Stimulated activated naive CD4-positive, alpha-beta T cell (primary cell): ENCODE results near the gene PAQR4.

Experiments used
- DNase-seq, 6 experiments: peaks; one replicate each; lab custom pipeline; 2025; lab: John Stamatoyannopoulos, UW

PAQR4 gene

DNA sequence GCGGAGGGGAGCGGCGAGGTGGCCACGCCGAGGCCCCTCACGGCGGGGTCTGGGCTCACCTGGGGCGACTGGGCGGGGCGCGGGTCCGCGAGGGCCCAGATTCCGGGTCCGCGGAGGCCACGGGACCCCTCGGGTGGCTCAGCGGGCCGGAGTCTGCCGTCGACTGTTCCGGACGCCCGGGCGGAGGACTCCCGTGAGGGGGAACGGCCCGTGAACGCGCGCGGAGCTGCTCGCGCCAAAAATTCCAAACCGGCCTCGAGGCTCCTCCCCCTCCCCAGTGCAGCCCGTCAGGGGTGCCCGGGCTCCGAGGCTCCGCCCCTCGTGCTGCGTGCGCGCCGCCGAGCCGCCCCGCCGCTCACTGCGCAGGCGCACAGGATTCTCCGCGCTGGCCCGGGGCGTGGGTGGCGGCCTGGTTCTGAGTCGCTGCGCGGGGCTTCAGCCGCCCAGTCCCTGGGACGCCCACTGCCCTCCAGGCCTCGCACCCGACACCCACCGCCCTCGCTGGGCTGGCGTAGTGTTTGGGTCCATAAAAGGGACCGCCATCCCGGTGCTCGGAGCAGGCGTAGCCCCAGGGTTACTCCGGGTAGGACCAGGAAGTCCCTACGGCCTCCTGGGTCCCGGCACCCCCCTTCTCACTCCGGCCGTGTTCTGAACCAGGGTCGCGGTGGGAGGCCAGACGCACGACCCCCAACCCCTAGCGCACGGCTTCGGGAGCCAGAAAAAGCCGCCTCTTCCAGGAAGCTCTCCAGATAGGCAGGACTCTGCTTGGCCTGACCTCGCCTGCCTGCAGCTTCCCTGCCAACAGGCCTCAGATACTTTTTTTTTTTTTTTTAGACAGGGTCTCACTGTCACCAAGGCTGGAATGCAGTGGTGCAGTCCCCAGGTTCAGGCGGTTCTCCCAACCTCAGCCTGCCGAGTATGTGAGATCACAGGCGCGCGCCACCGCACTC, 11.4 kb downstream of the PAQR4 start, which contains the start of gene PKMYT1:
PKMYT1 (minus strand) TSS at position 220 of the 950 bp plus-strand sequence. CDS start 789 bp downstream, outside the sequence.
- DNase-seq, result peak; percentile 83 to 94 (median 90)

DNA sequence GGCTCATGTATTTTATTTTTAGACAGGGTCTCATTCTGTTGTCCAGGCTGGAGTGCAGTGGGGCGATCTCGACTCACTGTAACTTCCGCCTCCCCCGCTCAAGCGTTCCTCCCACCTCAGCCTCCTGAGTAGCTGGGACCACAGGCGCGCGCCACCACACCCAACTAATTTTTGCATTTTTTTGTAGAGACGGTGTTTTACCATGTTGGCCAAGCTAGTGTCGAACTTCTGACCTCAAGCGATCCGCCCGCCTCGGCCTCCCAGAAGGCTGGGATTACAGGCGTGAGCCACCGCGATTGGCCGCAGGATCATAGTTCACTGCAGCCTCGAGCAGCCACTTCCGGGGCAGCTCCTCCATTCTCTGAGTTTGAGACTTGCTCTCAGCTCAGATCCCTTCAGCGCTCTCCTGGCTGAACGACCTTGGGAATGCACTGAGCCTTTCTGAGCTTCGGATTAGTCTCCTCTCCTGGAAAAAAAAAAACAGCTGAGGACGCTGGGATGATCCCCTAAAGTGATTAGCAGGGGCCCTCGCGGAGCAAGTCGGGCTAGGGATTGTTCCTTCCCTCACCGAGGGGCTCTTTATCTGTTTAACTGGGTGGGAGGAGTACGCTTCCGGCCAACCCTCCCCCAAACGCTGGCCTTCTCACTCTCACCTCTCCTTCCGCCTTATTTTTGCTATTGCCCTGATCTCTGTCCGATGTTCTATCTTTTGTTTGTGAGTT, 12.2 kb downstream of the PAQR4 start:
- DNase-seq, result no peak

DNA sequence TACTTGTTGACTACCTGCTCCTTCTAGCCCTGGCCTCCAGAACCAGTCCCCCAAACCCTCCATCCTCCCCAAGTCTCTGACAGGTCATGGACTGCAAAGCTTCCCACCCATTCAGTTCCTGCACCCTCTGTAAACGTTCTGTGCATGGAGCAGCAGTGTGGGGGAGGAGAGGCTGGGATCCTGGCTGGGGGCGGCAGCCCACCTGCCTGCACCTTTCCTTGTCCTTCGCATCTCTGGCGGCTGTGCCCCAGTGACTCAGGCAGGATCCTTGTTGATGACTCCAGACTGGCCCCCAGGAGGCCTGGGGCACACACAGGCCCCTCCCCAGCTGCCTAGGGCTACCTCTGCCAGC, 12.7 kb downstream of the PAQR4 start:
- DNase-seq, result no peak

DNA sequence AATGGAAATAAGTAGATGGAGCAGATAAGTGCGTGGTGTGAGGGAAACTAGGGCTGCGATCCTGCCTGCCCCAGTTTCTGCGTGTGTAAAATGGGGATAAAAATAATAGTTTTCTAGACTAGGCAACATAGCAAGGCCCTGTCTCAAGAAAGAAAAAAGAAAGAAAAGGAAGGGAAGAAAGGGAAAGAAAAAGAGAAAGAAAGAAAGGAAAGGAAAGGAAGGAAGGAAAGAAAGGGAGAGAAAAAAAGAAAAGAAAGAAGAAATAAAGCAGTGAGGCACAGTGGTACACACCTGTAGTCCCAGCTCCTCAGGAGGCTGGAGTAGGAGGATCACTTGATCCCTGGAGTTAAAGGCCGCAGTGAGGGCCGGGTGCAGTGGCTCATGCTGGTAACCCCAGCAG, 13.3 kb downstream of the PAQR4 start:
- no peak for DNase-seq

DNA sequence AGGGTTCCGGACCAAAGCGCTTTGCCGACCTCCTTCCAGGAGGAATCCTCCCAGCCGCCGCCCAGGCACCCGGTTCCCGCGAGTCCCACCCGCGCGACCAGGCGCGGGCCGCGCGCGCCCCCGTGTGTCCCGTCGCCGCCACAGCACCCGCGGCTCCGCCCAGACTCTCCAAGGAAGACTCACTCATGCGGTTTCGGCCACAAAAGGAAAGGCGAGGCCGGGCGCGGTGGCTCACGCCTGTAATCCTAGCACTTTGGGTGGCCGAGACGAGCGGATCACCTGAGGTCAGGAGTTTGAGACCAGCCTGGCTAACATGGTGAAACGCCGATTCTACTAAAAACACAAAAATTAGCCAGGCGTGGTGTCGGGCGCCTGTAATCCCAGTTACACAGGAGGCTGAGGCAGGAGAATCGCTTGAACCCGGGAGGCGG, 14.6 kb downstream of the PAQR4 start:
- DNase-seq, result peak in 5 of 6 experiments; percentile 21 to 60 (median 51)

DNA sequence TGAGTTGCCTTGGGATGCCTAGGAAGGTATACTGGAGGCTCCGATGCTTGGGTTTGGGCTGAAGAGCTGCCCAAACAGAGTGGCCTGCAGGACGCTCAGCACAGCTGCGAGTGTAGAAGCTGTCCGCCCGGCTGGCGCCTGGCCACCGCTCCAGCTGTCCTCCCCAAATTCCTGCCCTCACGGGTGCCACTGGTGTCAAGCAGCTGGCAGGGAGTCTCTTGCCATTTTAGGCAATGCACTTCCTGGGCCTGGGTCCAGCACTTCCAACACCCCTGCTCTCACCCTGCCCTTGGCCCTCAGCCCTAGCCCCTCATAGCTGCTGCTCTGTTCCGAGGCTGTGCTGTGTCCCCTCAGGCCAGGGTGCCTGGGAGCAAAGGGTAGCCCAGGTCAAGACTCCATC, 16.3 kb downstream of the PAQR4 start:
- DNase-seq, result no peak

DNA sequence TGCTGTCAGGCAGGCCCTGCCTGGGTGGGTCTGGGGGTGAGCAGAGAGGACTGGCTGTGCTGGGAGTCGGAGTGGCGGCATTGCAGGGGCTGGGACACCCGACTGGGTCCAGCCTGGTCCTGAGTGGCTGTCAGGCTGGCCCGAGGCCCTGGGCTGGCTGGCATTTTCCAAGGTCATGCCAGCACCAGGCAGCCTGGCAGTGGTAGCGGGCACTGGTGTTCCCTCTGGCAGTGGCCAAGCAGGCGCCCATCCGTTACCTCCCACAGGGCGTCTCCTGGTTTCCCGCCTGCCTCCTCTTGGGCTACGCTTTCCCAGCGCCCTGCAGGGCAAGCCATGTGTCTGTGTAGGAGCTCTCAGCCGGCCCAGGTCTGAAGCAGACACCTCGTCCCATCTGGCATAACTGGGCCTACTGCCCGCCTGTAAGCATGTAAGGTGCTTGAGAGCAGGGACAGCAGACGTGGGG, 16.8 kb downstream of the PAQR4 start:
- DNase-seq, result no peak

DNA sequence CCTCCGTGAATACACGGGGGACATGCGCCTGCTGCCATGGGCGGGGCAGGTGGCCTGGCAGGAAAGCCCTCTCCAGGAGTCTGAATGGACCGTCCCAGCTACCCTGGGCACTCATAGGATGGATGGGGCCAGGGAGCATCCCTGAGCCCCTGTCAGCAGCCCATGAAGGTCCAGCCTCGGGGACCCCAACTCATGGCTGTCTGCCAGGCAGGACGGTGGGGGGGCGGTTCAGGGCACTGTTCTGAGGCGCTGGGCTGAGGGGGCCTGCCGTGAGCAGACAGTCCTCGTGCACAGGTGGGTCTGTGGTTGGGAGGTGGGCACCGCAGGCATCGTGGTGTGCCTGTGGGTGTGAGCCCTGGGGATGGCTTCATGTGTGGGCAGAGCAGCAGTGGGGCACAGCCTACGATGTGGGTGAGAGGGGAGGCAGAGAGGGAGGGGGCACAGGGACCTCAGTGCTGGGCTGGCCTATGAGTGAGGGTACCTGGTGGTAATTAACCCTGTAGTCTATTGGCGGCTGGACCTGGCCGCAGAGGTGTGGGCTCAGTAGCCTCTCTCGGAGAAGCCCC, 17.6 kb downstream of the PAQR4 start:
- DNase-seq, result no peak

DNA sequence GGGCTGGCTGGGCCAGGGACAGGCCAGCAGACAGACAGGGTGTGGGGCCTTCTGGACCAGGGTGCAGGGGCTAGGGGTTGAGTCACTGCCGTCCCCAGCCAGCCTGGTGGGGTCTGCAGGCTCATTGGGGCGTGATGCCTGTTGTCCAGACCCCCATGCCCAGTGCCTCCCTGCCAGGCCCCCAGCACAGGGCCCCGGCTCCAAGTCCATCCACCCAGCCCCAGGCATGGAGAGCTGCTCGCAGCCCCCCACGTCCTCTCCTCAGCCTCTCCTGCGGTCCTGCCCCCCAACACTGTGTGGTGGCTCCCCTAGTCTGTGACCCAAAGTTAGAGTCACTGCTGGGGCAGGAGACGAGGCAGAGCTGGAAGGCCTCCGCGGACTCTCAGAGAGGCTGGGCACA, 18.1 kb downstream of the PAQR4 start:
- no peak for DNase-seq

DNA sequence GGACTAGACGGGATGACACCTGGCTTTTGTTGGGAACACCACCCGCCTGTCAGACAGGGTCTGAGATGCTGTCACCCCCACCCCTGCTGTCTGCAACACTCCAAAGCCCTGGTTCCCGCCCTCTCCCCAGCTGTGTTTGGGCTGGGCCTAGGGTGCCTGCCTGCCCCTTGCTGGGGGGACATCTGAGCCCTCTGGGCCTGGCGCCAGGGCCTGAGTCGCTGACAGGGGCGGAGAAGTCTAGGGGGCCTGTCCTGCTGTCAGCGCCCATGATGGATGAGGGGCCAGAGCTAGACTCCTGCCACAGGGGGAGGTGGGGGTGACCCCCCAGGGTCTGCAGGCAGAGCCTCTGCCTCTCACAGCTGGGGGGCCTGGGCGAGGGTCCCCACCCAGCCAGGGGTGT, 18.7 kb downstream of the PAQR4 start:
- no peak for DNase-seq

DNA sequence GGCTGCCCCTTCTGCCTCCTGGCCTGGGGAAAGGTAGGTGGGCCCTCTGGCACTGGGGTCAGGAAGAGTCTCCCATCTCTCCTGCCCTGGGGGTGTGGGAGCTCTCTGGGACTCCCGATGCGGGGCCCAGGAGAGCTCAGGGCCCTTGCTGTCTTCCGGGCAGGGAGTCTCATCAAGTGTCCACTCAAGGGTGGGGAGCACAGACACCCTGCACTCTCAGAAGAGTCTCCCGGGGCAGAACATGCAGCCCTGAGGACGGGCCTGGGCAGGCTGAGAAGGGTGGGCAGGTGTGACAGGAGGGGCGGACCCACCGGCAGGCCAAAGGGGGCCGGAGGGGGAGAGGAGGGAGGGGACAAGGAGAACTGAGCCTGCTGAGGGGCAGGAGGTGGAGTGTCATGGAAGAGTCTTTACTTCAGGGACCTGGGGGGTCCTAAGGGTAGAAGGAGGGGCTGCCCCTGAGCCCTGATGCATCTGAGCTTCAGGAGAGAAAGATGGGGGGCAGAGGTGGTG, 19.5 kb downstream of the PAQR4 start:
- no peak for DNase-seq

DNA sequence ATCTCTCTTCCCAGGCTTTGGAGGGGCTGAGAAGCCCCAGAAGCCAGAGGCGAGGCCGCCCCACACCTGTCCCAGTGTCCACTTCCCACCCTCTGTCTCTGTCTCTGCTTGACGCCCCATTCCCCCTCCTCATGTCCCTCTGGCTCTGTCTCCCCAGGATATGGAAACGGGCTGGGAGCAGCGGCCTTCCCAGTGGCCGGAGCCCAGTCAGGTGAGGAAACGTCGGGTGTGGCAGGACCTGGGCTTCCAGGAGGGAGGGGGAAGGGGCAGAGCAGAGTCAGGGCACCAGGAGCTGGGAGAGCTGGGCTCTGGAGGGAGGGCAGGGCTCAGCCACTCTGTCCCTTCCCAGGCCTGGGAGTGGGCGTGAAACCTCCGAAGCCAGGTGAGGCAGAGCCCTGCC, 21.7 kb downstream of the PAQR4 start:
- DNase-seq, result no peak

DNA sequence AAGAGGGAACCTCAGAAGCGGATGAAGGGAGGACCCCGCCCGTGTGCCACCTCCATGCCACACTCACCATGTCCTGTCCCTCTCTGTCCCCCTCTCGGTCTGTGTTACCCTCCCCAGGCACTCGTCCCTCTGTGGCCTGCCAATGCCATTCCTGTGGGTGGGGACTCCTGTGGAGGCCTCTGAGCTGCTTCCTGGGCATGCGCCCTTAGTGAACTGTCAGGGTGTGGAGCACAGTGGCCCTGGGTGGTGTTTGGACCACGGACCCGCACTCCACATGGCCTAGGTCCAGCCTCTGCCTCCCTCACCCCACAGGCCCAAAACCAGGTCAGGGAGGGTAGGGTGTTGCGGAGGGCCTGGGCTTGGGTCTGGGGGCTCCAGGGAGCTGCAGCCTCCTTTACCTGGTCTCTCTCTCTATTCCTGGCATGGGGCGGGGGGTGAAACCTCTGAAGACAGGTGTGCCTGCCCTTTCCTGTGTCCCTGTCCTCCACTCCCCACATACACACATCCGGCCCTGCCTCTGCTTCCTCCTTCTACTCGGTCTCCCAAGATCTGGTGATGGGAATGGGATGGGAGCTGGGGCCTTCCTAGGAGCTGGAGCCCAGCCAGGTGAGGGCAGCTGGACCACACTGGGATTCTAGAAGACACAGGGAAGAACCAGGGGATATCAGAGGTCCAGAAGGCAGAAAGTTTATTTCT, 22.6 kb downstream of the PAQR4 start:
- DNase-seq, result no peak

DNA sequence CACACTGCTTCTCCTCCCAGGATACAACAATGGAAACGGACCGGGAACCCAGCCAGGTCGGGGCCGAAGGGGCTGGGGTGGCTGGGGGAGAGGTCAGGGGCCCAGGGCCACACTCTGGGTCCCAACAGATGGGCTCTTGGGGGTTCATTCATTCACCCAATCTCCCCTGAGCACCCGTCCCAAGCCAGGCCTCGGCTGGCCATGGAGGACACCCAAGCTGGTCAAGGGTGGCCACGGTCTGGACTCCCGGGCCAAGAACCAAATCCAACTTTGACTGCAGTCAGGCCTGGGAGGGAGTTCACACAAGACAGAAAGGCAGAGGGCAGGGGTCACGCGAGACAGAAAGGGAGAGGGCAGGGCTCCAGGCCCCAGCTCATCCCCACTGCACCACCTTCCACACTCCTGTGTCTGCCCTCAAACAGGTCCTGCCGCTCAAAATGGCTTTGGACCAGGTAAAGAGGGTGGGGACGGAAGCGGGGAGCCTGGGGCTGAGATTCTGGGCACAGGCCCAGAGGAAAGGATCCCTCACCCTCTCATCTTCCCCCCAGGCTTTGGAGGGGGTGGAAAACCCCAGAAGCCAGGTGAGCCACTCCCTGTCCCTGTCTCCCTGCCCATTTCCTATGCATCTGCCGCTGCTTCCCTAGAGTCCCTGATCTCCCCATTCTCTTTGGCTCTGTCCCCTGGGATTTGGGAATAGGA, 23.4 kb downstream of the PAQR4 start:
- no peak for DNase-seq

DNA sequence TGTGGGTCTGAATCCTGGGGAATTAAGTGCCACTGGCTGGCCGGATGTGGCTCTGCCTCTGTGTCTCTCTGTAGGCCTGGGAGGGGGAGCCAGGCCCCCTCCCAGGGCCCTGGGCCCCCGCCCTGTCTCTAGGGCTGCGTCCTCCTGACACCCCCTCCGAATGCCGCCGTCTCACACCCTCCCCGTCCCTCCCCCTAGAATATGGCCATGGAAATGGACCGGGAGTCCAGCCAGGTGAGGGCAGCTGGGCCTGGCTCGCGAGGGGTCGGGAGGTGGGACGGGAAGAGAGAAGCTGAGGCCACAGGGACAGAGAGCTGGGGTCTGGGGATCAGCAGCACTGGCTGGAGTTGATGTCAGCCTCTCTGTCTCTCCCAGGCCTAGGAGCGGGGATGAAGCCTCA, 27.1 kb downstream of the PAQR4 start:
- no peak for DNase-seq

DNA sequence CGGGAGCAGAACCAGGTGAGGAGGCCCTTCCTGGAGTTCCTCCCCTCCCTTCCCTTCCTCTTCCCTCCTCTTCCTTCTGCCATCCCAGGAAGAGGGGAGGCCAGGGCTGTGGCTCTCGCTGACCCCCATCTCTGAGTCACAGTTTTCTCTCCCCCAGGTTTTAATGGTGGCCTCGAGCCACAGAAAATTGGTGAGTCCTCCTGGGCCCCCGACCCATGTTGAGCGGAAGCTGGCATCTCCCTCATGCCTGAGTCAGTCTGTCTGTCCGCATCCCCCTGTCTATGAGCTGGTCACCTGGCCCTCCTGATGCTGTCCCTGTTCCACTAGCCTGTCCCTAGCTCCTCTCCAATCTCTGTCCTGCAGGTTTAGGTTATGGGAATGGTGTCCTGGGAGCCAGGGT, 30.8 kb downstream of the PAQR4 start:
- DNase-seq, result no peak

DNA sequence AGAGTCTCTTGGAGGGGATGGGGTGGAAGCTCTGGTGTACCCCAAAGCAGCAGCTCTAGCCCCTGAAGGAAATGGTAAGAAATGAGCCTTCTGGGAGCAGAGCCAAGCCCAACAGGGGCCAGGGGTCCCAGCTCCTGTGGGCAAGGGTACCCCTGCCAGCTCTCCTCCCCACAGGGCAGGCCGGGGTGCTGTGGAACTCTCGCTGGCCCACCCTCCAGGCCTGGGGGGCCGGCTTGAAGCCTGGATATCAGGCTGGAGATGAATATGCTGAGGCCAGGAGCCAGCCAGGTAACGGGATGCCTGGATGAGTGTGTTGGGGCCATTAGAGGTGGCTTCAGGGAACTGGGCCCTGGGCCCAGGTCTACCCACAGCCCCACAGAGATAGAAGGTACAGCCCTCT, 31.4 kb downstream of the PAQR4 start:
- DNase-seq, result no peak

DNA sequence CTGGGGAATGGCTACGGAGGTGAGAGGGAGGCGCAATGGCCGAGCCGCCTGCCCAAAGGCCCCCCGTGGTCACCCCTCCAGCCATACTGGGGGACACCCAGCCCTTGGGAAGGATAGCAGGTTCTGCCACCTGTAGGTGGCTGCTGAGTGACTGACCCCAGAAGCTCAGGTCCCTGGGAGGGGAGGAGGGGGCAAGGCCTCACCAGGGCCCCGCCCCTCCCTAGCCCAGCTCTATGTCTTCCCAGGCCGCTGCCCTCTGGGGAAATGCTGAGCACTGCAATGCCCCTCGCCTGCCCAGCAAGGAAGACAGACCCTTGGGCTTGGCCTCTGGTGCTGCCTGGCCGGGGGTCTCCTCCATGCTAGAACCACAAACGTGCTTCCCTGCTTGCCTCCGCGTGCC, 32.2 kb downstream of the PAQR4 start:
- DNase-seq, result no peak

DNA sequence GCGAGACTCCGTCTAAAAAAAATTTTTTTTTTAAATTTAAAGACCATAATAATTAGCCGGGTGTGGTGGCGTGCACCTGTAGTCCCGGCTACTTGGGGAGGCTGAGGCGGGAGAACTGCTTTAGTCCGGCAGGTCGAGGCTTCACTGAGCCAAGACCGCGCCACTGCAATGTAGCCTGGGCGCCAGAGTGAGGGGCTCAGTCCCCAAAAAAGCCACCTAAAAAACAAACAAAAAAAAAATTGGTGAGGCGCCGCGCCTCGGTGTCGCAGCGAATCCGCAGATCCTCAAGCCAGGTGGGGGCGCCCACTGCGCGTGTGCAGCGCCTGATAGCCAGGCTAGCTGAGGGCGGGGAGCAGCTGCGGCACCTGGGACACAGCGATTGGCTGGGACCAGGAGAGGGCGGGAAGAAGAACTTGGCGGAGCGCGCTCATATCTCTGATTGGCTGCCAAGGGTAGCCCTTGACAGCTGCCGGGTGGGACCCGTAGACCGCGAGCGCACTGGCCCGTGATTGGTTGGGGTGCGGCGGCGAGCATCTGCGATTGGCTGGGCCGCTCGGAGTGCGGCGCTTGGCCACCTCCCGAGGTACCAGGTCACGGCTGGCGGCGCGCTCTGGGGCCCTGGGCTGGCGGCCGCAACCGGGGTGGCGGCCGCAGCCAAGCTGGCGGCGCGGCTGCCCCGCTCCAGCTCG, 34.6 kb downstream of the PAQR4 start:
- peak; percentile 89 to 96 (median 96) for DNase-seq

DNA sequence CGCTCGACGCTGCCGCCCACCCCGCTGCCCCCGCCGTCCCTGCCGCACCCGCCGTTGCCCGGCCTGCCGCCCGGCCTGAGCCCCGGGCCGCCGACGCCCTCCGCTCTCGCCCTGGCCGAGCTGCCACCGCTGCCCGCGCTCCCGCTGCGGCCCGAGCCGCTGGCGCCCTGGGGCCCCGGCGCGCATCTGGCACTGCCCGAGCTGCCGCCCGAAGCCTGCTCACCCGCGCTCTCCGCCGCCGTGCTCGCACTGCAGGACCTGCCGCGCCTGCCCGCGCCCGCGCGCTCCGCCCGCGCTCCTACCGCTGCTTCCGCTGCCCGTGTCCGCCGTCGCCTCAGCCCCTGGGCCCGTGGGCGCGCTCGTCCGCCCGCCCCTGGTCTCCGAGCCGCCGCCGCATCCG, 35.2 kb downstream of the PAQR4 start:
- no peak for DNase-seq
